GM21515 (cell line): ENCODE data around the gene DYSF.

Experiments used
- ATAC-seq: cut with Tn5 transposase; IDR thresholded peaks from one replicate; pipeline ENCODE4 v1.9.1; 2021; ENCODE audit not compliant: unreplicated experiment

The DYSF gene

DNA sequence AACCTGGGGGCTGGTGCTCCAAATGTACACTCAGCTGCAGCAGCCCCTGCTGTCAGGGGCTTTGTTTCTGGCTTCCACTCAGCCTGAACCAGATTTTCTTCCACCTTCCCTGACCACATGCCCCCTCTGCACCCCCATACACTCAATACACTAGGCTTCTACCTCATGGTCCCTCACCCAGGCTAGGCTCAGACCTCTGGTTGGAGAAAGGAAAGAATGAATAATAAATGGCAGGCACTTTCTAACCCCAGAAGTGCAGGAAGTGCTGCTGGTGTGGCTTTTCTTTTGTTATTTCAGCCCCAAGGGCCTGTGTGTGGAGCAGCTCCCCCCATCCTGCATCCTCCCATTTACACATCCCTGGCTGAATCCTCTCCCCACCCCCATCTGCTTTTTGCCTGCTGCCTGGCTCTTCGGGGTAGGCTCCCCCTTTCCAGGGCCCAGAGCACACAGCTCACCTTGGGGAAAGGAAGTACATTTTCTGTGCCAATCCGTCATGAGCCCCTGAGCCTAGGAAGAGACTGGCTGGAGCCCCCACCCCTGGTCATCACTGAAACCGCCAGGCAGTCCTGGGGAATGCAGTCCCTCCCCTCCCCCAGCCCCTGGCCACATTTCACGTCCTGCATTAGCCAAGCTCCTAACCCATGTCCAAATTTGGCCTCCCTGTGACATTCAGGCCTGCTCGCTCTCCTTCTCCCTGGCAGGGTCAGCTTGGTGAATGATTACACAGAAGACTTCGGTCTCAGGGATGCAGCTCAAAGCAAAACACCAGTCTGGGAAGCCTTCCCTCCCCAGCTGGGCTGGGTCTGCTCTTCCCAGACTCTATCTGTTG lies 2.6 kb downstream of the DYSF start:
- ATAC-seq = no peak

DNA sequence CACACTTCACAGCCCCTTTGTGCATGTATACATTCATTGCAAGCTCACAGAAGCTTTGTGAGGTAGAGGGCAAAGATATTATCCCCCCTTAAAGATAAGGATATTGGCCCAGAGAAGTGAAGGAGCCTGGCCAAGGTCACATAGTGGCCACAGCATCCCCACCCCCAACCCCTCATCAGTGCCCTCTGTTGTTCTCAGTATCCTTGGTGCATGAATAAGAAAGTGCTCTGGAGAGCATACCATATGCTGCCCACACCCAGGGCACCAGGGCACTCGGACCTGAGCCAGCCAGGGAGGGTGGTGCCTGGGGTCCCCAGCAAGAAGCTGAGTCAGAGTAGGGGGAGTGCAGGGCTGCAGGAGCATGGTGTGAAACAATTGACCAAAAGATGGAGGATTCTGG lies 3.3 kb downstream of the DYSF start:
- ATAC-seq = no peak

DNA sequence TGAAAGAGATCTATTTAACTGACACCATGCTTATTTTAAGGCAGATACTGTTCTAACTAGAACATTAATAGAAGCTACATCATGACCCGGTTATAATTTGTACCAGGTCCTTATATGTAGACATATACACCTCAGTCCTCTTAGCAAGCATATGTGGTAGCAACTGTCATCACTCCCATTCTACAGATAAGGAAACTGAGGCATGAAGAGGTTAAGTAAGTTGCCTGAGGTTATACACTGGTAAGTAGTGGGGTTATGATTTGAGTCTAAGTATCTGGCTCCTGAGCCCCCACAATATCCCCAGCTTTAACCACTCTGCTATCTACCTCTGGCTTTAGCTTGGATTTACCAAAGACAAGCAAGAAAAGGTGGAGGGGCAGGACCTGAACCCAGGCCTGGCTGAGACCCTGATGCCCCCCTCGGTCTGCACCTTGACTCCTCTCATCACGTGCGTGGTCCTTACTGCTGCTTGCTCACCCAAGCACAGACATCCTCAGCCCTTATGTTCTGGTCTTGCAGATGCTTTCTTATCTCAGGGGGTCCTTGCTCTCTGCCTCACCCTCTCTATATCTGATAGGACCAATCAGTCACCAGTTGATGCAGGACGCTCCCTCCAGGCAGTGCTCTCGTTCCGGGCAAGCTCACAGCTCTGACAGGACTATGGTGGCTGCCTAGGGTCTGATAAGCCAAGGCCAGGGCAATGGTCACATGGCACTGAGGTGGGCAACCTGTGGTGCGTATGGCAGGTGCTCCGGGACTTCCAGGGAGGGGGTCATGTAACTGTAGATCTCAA lies 4.0 kb downstream of the DYSF start:
- no peak for ATAC-seq

DNA sequence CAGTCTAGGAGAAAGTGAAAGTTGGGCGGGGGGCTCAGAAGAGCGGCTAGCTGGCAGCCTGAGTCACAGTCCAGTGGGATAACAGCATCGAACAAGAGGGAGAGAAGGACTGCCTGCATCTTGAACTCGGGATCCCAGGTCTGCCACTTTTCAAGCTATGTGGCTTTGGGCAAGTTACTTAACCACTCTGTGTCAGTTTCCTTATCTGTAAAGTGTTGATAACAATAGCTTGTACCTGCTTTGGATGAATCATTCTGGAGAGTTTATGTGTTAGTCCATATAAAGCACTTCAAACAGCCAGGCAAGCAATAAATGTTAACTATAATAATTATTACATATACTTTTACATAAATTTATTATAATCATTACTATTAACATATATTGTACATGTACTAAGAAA lies 4.6 kb downstream of the DYSF start:
- no peak for ATAC-seq

DNA sequence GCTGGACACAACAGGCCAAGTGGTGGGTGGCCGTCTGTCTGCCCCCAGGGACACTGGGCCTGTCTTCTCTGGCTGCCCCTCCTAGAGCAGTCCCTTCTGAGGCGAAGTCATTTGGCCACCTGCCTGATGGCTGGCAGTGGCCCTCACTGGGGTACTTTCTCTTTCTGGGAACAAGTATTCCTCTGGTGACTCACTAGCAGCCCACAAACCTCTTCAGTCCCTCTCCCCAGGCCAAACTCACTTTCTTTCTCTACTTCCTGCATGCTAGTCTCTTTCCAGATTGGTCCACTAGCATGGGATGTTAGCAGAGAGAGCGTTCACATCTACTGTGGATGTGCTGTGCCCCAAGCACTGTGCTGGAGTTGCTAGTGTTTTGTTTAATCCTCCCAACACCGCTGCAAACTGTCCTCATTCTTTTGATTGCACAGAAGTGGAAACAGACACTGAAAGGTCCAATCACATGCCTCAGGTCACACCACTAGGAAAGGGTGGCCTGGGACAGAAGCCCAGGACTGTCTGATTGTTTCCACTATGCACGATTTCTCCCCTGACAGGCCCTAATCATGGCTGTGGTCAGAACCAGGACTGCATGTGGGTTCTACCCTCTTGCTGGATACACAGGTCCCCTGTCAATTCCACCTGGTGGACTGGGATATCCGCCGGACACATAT lies 5.2 kb downstream of the DYSF start:
- ATAC-seq = no peak

DNA sequence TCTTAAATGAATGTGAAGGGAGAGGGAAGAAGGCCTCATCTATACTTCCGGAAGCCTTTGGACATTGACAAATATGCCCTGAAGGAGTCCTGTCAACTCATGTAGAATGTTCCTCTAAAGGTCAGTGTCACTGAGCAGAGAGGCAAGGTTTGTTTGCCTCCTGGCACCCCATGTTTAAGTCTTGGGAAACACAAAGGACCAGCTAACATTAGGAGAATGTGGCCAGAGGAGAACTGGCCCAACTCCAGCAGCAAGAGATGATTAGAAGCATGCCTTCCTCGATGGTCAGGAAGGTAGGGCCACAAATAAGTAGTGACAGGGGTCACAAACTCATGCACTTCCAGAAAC lies 5.7 kb downstream of the DYSF start:
- no peak for ATAC-seq

DNA sequence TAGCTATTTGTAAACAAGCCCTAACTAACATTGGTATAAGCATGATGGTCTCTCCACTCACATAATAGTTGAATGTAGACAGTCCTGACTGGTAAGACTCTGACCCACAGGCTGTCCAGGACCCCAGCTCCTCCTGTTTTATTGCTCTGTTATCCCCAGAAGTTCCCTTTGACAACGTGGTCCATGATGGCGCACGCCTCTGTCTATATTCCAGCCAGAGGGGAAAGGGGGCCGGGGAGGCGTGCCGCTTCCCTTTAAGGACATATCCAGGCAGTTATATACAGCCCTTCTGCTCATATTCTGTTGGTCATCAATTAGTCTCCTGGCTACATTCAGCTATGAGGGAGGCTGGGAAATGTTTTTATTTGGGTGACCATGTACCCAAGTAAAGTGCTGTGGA lies 6.7 kb downstream of the DYSF start:
- ATAC-seq = no peak

DNA sequence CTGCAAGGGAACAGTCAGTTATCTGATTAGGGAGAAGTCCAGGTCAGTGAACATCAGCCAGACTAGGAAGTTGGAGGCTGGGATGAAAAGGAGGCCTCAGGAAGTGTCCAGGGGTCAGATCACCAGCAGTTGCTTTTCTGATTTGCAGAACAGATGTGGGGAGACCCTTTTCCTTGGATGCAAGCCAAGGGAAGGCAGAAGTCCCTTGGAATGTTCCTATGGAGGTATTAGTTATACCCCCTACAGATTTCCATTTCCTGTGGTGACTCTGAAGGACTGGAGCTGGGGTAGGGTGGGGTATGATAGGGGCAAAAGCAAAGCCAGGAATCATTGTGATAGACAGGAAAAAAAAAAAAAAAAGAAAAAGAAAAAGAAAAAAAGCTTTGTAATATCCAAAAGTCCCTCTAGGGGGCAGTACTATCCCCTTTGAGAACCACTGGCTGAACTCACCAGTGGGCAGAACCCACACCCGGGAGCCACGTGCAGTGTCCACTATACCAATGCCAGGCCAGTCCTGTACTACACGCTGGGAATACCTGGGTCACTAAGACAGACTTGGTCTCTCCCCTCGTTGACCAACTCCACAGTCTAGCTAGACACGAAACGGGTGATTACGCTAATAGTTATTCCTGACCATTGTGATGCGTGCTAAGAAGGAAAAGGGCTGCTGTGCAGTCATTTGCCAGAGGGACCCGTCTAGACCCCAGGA lies 7.4 kb downstream of the DYSF start:
- ATAC-seq = no peak

DNA sequence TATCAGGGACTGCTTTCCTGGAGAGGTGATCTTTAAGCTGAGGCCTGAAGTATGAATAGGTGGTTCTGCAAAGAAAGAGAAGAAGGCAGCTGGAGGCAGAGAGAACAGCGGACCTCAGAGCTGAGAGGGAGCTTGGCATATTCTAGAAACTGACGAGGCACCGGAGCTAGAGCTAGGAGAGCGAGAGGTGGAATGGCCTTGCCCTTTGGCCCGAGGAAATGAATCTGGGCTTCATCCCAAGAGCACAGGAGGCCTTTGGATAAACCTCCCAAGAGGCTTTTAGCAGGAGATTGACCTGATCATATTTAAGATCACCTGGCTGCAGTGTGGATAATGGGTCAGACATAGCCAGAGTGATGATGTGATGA lies 7.9 kb downstream of the DYSF start:
- ATAC-seq = no peak

DNA sequence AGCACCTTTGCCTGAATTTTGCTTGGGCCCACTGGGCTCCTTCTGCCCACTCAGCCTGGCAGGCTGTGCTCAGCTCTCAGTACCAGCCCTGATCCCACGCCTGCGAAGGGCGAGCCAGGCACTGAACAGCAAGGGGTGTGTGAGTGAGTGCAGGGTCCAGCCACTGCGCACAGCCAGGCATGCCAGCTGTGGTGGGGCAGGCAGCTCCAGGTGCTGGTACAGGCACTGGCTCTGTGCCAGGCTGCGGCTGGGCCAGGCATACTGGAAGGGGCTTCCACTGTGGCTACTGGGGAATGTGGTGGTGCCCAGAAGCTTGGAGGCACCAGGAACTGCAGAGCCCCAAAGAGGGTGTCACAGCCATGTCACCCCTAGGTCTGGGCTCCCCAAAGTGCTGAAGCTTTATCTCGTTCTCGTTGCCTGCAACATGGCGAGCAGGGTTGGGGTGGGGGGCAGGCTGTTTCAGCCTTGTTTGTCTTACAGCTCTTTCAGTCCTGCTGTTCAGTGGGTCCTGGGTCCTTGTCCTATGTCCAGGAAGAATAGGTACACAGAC lies 8.8 kb downstream of the DYSF start:
- no peak for ATAC-seq

DNA sequence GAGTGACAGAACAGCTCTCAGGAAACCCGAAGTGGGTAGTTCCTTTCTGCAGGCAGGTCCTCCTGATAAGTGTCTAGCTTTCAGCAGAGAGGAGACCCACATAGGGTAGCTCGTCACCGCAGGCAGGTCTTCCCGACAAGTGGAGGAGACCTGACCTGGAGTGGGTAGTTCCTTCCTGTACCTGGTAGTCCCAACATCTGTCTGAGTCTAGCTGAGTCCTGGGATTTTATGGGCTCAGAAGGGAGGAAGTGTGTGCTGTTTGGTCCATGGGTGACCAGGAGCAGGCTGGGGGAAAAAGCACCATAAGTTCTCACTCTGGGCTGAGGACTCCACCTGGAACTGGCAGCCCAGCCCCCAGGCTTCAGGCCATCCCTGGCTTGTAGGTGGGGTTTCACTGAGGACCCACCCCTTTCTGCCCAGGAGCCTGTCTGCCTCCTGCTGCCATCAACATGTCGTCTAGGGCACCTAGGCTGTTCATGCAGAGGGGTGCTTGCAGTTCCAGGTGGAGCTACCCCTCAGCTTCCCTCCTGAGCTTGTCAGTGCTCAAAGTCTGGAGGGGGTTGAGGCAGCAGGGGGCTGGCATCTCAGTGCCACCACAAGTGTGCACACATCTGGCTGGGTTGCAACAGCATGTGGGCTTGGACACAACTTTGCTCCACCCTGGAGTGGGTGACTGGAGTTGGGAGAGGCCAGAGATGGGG lies 9.4 kb downstream of the DYSF start:
- no peak for ATAC-seq

DNA sequence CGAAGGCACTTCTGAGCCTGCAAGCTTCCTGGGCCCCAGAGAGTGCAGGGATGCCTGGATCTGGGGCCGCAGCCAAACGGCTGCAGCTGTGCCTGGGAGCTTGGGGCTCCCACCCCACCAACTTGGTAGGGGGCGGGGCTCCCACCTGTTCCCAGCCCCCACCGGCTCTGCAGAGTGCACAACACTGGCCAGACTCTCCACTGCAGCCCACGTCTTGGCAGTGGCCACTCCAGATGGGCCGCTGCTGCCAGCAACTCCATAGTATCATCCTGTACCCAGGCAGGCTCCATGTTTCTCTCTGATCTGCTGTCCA lies 9.9 kb downstream of the DYSF start:
- ATAC-seq = no peak

DNA sequence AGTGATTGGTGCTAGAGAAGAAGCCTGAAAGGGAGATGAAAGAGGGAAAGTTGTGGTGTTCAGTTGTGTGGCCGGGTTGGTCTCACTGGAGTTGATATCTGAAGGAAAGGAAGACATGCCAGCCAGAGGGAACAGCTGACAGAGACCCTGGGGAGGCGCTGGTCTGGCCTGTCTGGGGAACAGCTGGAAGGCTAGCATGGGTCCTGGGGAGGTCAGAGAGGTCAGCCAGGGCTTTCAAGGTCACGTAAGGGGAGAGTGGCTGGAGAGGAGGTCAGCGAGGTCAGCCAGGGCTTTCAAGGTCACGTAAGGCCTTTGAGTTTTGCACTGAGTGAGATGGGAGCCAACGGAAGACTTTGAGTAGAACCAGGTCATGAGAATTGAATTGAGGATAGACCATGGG lies 11.0 kb downstream of the DYSF start:
- ATAC-seq = no peak

DNA sequence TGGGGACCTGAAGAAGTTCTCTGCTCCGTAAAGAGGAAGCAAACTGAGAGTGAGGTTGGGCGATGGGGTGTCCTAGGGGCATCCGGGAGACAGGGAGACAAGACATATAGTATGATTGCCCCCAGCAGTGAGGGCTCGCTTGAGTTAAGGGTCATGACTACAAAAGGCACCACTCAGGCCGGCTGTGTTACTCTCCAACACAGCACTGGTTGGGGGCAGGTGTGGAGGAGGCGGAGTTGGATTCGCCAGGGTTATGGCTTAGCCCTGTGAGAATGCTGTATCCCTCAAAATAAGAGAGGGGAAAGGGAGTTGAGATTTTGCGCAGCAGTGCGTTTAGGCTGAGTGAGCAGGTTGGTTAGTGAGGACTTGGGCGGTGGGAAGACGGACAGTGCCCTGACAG lies 12.0 kb downstream of the DYSF start:
- ATAC-seq = no peak

DNA sequence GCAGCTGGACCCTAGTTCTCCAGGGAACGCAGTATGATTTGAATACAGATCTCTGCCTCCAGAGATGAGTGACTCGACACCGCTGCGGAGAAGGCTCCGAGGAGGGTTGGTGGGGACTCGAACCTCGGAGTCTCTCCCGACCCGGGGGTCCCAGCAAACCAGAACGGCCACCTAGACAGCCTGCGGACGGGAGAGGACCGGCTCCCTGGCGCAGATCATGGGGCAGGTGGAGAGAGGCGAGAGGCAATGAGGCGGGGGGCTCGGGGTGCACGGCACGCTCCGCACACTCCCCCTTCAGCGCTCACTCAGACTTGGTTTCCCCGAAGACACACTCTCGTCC lies 12.6 kb downstream of the DYSF start:
- ATAC-seq = no peak

DNA sequence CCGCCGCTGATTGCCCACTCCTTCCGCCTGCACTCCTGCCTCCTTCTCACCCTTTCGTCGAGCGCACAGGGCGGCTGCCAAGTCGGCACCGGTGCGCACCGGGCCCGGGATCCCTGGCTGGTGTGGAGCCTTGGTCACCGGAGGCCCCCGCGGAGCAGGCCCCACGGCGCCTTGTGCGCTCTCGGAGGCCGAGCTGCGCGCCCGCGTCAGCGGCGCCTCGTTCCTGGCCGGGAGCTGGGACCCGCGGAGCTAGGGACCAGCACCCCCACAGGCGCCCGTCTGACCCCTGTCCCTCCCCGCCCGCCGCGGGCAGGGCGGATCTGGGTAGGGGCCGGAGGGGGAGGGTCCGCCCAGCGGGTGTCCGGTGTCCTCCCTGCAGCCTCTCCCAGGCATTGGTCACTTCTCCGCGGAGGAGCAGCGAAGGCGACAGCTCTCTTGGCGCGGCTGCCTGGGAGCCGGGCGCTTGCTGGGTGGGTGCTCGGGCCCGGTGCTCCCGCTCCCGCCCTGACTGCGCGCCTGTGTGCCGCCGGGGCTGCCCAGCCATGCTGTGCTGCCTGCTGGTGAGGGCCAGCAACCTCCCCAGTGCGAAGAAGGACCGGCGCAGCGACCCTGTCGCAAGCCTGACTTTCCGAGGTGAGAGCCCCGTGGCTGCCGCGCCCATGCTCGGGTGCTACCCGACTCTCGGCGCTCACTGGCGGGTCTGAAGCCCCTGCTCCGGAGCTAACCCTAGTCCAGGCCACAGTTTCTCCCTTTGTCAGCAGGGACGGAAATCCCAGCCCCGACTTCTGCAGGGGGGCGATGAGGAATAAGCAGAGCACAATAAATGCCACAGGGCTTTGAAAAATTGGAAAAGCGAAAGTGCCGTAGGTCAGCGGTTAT lies 13.2 kb downstream of the DYSF start:
- ATAC-seq = no peak

DNA sequence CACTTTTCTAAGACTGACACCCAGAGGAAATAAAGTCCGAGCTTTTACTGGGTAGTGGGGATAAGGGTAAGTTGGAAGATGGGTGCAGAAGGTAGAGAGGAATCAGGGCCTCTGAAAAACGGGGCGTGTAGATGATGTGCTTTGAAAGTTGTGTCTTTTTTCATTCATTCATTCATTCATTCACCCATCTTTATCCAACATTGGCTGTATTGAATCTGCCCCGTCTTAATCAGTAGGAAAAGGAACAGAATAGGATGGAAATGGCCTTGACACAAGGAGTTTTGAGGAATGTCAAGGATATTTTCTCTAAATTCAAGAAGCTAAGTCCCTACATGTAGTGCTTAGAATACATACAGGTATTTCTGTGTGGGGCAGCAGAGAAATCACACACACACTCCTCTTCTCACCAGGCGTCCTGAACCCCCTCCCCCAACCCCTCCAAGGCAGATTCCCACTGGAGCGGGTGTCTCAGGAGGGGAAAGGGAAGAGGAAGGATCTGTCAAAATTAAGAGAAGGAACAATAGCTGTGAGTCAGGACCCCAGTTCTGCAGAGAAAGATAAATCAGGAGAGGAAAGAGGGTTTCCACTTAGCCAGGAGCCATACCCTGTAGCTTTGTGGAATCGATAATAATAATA lies 13.9 kb downstream of the DYSF start:
- ATAC-seq = no peak

DNA sequence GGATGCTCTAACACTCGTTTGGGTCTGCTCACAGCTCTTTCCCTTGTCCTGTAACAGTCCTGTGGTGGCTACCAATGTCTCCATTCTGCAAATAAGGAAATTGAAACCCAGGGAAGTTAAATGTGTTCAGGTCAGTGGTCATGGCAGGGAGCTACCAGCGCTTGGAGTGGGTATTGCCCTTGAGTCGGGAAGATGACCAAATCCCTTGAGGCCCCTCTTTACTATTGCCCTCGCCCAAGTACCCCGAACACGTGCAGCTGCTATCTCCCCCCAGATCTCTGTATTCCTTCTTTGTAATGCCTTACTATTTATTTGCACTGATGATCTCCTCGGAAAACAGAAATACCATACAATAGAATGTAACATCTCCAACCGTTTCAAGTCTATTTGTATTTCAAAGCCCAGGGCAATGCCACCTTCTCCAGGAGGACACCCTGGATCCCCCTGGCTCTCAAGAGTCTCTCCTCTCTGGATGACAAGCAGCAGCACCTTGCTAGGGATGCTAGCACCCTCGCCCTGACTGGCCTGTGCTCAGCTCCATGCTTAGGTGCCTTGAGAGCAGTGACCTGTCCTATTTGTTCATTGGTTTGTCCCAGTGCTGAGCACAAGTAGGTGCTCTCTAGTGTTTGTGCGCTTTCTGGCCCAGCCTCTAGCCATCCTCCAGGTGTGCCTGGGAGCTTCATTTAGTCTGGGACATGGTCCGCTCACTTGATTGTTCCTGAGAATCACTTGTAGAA lies 15.1 kb downstream of the DYSF start:
- ATAC-seq = no peak
